Stimulated activated CD8-positive, alpha-beta memory T cell treated with anti-CD3 and anti-CD28 coated beads, Interleukin-15, amount 100 ng/mL, for 4 hours (primary cell): Measurements from ENCODE around the gene ARID1B.
A peak's percentile ranks its signal among the peaks of the same experiment; 100 is the strongest.

Experiments
- DNase-seq, 2 donors: peaks; one replicate each; pipeline ENCODE4 v3.0.0-alpha.2; 2020; ENCODE audit warnings: low read depth in 2 of 2

The ARID1B gene

DNA sequence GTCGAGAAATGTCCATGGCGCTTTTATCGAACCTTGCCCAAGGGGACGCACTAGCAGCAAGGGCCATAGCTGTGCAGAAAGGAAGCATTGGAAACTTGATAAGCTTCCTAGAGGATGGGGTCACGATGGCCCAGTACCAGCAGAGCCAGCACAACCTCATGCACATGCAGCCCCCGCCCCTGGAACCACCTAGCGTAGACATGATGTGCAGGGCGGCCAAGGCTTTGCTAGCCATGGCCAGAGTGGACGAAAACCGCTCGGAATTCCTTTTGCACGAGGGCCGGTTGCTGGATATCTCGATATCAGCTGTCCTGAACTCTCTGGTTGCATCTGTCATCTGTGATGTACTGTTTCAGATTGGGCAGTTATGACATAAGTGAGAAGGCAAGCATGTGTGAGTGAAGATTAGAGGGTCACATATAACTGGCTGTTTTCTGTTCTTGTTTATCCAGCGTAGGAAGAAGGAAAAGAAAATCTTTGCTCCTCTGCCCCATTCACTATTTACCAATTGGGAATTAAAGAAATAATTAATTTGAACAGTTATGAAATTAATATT lies 430.4 kb downstream of the ARID1B start:
- DNase-seq = no peak

DNA sequence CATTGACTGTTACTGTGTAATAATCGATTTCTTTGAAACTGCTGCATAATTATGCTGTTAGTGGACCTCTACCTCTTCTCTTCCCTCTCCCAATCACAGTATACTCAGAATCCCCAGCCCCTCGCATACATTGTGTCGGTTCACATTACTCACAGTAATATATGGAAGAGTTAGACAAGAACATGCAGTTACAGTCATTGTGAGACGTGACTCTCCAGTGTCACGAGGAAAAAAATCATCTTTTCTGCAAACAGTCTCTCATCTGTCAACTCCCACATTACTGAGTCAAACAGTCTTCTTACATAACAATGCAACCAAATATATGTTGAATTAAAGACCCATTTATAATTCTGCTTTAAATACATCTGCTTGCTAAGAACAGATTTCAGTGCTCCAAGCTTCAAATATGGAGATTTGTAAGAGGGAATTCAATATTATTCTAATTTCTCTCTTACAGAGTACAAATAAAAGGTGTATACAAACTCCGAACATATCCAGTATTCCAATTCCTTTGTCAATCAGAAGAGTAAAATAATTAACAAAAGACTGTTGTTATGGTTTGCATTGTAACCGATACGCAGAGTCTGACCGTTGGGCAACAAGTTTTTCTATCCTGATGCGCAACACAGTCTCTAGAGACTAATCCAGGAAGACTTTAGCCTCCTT lies 432.8 kb downstream of the ARID1B start:
- DNase-seq = no peak

- DNase-seq = no peak
Measured at GRCh38 chr6:157210954-157211353, 433.8 kb downstream of the ARID1B start.

- DNase-seq = no peak
Measured at GRCh38 chr6:157211603-157212455, 434.7 kb downstream of the ARID1B start.

GRCh38 chr6:157213426-157213825 lies 436.2 kb downstream of the ARID1B start:
- no peak for DNase-seq

- DNase-seq = no peak
Measured at GRCh38 chr6:157213907-157214565, 436.9 kb downstream of the ARID1B start.

DNA sequence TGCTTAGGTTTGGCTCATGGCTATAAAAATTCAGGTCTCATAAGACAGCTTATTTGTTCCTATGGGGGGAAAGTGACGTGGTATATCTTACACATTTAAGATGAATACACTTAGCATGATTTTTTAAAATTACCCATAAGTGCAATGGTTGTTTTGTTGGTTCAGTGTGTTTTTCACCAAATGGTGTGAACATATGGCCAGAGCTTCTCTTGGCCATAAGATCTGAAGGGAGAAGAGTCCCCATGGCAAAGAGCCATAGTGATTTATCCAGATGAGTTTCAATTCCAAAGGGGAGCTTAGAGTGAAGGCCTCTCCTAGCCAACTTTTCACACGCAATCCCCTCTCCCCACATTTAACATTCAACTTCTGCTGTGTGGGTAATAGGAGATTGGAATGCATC lies 438.5 kb downstream of the ARID1B start:
- DNase-seq = no peak

GRCh38 chr6:157216570-157216969 lies 439.4 kb downstream of the ARID1B start:
- DNase-seq = no peak

DNA sequence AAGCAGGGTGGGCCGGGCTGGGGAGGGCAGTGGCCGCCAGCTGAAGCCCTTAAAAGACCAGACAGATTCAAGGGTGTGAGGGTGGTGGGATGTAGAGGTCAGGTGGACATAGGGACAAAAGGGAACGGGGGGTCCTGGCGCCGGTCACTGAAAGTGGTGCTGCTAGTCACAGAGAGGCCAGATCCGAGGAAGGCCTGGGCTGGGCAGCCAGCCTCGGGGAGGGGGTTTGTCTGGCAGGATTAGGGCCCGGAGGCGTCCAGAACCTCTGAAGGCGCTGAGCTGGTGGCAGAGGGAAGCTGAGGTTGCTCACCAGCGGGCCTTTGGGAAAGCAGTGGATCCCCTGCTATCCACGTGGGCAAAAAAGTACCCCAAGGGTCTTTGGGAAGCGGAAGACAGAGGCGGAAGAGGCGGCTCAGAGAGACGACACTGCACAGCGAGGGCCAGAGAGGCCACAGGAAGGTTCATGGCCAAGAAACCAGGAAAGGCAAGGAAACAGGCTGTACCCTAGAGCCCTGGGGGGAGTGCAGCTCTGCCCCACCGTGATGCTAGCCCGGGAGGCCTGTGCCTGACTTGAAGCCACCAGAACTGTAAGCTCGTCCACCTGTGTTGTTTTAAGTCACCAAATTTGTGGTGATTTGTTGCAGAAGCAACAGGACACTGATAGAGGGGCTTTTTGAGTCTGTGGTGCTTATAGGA lies 440.2 kb downstream of the ARID1B start:
- no peak for DNase-seq

GRCh38 chr6:157217894-157218370 lies 440.8 kb downstream of the ARID1B start:
- no peak for DNase-seq

GRCh38 chr6:157218371-157219198 lies 441.4 kb downstream of the ARID1B start:
- no peak for DNase-seq

DNA sequence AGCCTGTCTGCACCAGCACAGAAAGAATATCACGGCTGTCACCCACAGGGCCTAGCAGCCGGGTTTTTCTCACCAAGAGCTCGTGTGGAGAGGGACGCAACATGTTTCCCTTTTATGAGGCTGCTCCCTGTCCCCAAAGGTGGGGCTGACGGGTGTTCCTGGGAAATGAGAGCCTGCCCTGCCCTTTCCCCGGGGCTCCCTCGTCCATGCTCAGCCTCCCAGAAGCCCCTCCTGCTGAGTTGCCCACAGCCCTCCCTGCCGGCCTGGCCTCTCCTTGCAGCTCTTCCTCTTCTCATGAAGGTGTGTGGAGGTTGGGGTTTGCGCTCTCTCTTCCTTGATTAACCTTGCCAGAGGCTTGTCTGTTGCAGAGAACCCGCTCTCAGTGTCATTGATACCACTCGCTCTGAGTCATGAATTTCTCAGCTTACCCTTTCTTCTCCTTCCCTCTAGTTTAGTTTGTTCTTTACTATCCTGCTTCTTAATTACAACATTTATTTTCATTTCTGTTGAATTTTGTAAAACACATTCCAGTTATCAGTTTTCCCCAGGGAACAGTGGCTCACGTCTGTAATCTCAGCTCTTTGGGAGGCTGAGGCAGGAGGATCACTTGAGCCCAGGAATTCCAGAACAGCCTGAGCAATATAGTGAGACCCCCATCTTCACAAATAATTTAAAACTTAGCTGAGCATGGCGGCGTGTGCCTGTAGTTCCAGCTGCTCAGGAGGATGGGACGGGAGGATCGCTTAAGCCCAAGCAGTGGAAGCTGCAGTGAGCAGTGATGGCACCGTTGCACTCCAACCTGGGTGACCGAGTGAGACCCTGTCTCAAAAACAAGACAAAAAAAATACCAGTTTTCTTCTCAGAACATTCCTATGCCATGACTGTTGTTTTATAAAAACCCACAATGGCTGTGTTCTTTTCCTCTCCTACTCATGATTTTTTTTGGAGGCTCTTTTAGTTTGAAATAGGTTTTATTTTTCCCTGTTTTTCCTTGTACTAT lies 442.3 kb downstream of the ARID1B start:
- no peak for DNase-seq

DNA sequence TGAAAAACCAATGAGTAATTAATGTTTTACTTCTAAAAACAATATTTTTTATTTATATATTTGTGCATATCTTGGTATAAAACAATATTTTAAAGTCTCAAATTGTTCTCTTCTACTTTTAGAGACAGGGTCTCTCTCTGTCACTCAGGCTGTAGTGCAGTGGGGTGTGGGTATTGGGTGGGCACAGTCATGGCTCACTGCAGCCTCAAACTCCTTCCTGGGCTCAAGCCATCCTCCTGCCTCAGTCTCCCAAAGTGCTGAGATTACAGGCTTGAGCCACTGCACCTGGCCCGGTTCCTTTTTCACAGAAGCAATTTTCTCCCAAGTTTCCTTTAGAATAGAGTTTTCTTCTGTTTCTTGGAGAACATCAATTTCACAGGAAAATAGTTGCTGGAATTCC lies 443.3 kb downstream of the ARID1B start:
- DNase-seq = no peak

DNA sequence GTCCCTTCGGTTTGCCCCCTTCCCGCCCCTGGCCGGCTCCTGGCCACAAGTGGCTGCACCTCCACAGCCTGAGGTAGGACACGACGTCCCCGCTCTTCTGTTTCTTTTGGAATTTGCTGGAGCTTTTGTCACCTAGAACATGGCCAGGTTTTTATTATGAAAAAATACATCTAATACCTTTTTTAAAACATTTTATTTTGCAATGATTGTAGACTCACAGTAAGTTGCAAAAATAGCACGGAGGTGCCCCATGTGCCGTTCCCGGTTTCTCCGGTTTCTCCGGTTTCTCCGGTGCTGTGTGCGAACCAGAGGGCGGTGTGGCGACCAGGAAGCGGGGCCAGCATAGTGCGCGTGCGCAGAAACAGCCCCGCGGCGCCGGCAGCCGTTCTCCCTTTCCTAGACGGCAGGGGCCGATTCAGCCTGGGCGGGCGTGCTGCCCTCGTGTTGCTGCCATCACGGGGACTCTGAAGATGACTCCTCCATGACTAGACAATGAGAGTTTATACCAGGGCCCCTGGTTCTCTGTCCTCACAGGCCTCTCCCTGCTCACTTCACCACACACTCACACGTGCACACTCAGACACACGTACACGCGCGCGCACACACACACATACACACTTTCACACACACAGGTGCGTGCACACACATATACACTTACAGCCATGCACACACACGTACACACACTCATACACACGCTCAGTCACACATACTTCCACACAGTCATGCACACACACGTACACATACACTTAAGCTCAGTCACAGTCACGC lies 444.1 kb downstream of the ARID1B start:
- DNase-seq = peak; percentile 62

- DNase-seq = no peak
Measured at GRCh38 chr6:157221817-157222175, 444.6 kb downstream of the ARID1B start.

- no peak for DNase-seq
Measured at GRCh38 chr6:157222201-157222981, 445.2 kb downstream of the ARID1B start.

GRCh38 chr6:157223021-157223430 lies 445.8 kb downstream of the ARID1B start:
- no peak for DNase-seq

- no peak for DNase-seq
Measured at GRCh38 chr6:157223511-157223910, 446.3 kb downstream of the ARID1B start.
